KOPT-K1 (cell line): ENCODE results near the gene STK17A.

Experiments used
- H3K27ac ChIP-seq: fragments of 200-600 bp; sonication (generic); 2 replicates; pipeline ENCODE4 v1.5.1; 2016; ENCODE audit warnings: antibody characterized with exemption, mild to moderate bottlenecking, low read depth, low read length; ENCODE audit not compliant: poor library complexity, severe bottlenecking
- H3K36me3 ChIP-seq: fragments of 200-600 bp; sonication (generic); 2 replicates; pipeline ENCODE4 v1.5.1; 2017; ENCODE audit warnings: antibody characterized with exemption, mild to moderate bottlenecking, low read length, moderate library complexity; ENCODE audit not compliant: insufficient read depth
- H3K9me3 ChIP-seq: fragments of 200-600 bp; sonication (generic); 2 replicates; pipeline ENCODE4 v1.5.1; 2017; ENCODE audit warnings: antibody characterized with exemption, low read length, mild to moderate bottlenecking; ENCODE audit not compliant: insufficient read depth, poor library complexity, severe bottlenecking

The STK17A gene

DNA sequence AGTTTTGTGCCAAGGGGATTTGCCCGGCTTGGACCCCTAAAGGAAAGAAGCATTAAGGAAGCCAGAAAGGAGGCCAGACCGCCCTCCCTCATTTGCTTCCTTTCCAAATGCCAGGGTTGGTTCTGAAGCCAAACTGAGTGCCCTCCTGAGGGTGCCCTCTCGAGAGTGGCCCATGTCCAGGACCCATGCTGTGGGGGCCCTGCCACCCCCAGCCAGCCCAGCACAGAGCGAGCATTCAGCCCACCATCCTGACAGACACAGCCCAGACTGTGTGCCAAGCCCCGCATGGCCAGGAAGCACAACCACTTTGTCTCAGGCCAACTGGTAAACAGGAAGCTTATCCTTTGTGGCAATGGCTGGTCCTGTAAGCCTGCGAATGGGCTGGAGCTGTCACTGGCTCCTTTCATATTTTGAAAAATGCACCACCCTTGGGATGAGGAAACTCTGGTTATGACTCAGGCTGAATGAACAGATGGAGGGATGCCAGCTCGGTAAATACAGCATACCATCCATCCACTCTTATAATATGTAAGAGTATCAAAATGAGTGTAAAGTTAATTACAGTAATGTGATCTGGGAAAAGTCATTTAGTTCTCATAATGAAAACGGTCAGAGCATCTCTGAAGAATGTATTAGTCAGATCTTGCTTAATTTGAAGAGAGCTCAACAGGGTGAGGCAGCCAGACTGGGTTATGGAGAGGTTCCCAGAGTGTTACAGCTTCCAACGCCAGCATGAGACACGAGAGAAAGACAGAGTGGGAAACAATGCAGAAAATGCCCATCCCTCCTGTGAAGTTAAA is 65.0 kb downstream of the STK17A start:
- Histone ChIP-seq H3K9me3 (no peaks in the 10 kb centered on the region), H3K36me3 (peaks cover 60% of the 10 kb centered on the region), H3K27ac (peak overlapping the region; percentile 65)

DNA sequence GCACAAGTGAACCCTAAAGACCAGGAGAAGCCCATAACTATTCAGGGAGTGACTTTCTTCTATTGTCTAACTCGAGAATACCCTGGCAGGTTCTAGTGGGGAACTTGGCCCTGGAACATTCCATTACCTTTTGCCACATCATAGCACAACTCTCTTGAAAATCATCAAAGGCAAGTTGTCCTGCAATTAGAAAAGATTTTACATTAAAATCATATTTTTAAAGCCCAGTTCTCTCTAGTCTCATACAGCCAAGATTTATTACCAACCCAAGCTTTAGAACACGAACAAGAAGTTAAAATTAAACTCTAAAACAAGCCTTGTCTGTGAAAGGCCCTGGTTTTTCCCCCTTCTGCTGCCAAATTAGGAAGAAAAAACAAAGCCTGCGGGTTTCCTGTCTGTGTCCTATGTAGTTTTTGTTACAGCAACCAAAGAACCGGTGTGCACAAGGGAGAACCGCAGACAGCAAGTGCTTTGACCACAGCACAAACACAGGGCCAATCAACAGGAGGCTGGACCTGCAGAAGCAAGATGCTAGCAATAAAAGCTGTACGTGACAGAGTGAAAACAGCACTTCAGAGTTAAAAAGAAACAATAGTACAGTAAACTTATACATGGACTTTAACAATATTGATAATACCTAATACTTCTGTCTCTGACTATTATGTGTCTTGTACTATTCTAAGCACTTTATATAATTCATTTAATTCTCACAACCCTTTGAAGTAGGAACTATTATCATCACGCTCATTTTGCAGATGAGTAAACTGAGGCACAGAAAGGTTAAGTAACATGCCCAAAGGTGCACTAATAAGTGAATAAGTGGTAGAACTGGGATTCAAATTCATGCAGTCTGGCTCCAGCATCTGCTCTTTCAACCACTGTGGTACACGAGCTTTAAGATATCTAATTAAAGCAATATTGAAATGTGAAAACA is 65.8 kb downstream of the STK17A start:
- Histone ChIP-seq H3K27ac (peak overlapping the region; percentile 65), H3K36me3 (peaks cover 51% of the 10 kb centered on the region), H3K9me3 (no peaks in the 10 kb centered on the region)

DNA sequence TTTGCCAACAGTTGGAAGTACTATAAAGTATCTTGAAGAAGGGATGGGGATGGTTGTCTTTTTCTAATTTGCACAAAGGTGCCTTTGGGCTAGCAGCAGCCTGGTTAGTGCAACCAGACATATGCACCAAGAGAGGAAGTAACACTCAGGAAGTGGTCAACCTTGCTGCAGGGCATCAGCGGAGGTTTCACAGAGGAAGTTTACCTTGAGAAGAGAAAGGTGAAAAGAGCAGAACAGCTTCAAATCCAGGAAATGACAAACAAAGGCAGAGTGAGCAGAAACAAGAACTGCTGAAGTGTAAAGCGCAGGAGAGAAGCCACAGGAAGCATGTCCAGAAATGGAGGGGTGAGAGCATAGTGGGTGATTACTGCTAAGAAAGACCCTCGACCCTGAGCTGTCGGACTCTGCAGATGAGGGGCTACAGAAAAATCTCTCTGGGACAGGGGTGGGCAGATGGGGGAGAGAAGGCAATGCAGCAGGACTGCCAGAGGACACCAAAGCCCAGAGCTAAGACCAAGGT is 66.9 kb downstream of the STK17A start:
- peaks cover 44% of the 10 kb centered on the region for H3K36me3 ChIP-seq
- H3K27ac ChIP-seq: peak overlapping the region; percentile 65
- H3K9me3 ChIP-seq: no peaks in the 10 kb centered on the region

DNA sequence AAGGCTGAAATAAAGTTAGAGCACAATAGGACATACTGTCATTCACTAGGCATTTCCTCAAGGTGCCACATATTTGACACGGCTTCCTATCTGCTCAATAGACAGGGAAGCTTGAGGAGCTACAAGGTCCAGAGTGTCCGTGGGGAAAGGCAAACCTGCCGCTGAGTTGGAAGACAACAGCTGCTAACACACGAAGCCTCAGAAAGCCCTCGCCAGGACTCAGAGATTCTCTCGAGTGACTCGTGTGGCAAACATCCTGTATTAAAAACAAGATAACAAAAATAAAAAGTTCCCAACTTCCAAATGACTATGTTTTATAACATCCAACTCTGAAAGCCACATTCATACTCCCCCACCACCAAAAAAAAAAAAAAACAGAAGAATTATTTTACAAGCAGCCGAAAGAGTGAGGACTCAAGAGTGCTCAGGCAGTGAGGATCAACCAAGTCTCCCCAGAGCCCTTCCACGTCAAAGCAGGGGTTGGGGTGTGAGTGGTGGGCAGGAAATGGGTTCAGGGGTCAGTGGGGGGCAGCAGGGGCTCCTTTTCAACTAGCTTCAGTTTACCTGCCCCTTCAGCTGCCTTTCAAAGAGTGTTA is 67.6 kb downstream of the STK17A start:
- Histone ChIP-seq H3K27ac (peak overlapping the region; percentile 65), H3K9me3 (no peaks in the 10 kb centered on the region), H3K36me3 (peaks cover 38% of the 10 kb centered on the region)

DNA sequence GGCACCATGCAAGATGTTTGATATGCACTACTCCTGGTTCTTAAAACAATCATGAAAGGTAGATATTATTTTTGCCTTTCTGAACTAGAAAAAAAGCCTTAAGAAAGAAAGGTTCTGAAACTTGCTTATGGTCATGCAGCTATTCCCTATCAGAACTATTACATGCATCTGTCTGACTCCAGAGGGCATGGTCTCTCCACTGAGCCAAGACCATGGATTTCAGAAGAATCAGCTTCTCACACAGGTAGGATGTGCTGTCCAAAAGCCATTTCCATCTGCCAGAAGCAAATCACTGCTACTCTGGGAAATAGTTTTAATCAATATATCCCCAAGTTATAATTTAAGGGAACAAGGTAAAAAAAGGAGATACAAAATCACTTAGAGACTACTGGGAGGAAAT is 69.5 kb downstream of the STK17A start:
- Histone ChIP-seq H3K27ac (no peak overlapping the region), H3K36me3 (peaks cover 25% of the 10 kb centered on the region), H3K9me3 (no peaks in the 10 kb centered on the region)

DNA sequence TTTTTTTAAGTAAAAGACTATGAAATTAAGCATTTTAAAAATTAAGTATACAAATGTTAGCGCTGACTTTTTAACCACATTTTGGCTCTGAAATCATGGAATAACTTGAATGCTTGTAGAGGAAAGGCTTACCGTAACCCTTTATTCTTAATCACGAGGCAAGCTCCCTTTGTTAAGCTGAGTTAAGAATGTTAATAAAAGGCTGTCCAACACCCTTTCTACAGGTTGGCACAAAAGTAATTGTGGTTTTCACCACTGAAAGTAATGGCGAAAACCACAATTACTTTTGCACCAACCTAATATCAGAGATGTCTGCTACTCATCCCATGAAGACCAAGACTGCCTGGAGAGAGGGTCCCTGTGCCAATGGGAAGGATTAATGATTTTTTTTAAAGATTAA is 70.6 kb downstream of the STK17A start:
- no peaks in the 10 kb centered on the region for H3K9me3 ChIP-seq
- H3K36me3 ChIP-seq: peaks cover 22% of the 10 kb centered on the region
- H3K27ac ChIP-seq: no peak overlapping the region

DNA sequence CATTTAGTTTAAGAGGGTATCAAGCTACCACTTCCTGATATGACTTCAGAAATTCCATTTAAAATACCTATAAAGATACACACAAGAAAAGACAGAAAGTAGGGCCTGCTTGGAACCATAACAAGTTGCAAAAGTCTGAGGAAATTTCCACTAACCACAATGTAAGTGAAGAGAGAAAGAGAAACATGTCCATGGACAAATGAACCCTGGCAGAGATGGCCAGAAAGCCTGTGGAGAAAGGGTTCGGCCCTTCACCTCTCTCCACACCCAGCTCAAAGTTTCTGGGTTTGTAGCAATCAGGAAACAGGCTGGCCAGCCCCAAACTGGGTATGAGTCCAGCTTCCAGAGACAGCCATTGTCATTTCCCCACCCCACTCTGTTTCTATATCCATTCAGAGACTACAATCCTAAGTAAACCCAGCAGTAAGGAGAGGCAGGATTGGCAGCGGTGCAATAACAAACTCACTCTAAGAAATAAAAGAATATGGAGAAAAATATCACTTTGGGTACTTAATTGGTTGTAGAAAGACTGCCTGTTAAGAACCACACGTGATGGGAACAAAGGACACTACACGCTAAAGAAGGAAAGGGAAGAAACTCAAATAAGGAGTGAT is 71.1 kb downstream of the STK17A start:
- Histone ChIP-seq H3K36me3 (peaks cover 26% of the 10 kb centered on the region), H3K9me3 (no peaks in the 10 kb centered on the region), H3K27ac (no peak overlapping the region)

DNA sequence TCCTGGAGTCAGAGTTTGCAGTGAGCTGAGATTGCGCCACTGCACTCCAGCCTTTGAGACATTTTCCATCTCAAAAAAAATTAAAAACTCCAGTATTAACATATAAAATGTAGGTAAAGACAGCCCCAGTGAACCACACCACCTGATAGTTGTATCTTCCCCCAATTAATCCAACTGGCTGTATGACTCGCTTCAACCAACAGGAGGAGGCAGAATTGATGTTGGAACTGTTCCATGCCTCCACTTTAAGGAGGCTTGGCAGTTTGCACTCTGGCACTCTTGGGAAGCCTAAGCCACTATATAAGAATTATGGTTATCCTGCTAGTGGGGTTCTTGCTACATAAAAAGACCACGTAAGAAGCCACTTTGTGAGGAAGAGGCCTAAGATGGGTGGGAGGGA is 72.7 kb downstream of the STK17A start:
- H3K36me3 ChIP-seq: peaks cover 26% of the 10 kb centered on the region

DNA sequence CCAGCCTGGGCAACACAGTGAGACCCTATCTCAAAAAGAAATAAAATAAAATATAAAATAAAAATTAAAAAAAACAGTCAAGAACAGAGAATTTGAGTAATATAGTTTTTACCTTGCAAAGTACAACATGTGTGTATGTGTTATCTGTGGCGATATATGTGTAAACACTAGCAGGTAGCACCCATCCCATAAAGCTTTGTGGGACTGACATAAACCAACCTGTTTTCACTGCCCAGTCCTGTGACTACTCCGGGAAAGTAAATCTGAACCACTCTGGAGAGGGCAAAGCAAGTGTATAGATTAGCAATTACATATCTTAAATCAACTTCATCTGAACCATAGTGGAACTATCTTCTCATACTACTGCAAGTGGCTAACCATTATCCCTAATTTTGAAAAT is 74.1 kb downstream of the STK17A start:
- Histone ChIP-seq H3K9me3 (no peaks in the 10 kb centered on the region), H3K27ac (no peak overlapping the region), H3K36me3 (peaks cover 18% of the 10 kb centered on the region)

More for the DNA sequence above, 72.7 kb downstream of the STK17A start:
- no peak overlapping the region for H3K27ac ChIP-seq
- H3K9me3 ChIP-seq: no peaks in the 10 kb centered on the region

DNA sequence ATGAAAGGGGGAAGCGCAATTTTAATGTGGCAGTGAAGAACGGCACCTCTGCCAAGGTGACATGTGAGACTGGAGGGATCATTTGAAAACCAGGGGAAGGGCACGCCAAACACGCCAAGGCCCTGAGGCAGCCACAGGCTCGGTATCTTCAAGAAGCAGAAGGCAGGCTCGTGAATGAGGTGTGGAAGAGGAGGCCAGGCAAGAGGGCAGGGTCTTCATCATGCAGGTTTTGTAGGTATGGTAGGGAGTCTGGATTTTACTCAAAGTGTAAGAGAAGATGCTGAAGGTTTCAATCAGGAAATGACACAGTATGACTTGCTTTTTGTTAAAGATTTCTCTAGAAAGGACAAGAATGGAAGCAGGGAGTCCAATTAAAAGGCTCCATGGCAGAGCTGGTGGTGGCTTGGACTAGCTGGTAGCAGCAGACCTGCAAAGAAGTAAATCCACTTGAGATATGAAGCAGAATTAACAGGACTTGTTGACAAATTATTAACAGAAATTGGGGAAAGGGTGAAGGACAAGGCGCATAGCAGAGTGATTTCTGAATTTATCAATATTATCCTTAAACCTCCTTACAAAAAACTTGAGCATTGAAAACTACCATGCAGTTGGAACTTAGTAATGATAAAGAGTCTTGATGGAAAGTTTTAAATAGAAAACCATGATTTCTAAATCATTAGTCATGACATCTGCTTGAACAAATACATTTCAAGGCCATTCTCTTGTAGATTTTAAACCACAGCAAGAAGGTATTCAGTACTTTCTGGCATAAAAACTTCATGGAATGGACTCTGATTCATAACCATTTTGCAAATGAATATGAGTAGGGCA is 76.0 kb downstream of the STK17A start:
- Histone ChIP-seq H3K9me3 (no peaks in the 10 kb centered on the region), H3K27ac (no peak overlapping the region), H3K36me3 (peaks cover 20% of the 10 kb centered on the region)

DNA sequence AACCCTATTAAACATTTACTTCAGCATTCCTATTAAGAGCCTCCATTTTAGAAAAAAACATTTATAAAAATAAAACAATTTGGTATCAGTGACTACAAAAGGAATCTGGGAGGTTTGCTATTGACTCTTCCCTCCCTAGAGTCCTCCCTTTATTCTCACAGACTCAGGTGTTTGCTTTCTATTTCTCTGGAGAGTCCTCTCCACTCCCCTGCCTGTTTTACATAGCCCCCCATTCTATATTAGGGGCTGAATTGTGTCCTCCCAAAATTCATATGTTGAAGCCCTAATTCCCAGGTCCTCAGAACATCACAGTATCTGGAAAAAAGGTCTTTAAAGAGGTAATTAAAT is 76.6 kb downstream of the STK17A start:
- H3K36me3 ChIP-seq: peaks cover 20% of the 10 kb centered on the region
- H3K27ac ChIP-seq: no peak overlapping the region
- H3K9me3 ChIP-seq: no peaks in the 10 kb centered on the region

DNA sequence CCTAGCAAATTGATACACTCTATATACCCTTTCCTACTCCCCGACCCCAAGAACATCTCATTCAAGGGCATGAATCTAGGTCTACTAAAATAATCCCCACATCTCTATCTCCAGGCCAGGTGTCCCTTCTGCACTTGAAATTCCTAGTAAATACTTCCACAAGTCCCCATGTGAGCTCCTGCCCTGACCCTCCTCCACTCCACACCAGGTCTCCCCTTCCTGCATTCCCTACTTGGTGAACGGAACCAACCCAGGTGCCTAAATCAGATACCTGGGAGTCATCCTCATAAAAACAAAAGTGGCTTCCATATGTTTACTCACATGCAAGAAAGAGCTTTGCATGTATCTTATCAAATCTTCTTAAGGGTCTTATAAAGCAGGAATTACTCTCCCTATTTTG is 77.2 kb downstream of the STK17A start:
- Histone ChIP-seq H3K27ac (no peak overlapping the region), H3K9me3 (no peaks in the 10 kb centered on the region), H3K36me3 (peaks cover 20% of the 10 kb centered on the region)

DNA sequence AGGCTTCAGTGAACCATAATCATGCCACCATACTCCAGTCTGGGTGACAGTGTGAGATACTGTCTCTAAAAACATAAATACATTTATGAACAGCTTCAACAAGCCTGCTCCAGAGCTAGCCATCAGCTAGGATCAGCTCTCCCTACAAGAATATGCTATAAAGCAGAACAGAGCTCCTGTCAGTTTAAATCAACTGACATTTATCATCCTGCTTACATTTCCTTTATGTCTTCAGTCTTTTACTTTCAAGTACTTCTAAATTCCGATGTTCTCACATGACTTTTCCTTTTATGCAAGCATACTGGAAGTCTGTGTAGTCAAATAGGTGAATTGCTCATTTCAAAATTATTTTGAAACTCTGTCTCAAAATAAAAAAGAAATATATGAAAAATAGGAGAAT is 81.8 kb downstream of the STK17A start:
- H3K36me3 ChIP-seq: peaks cover 9% of the 10 kb centered on the region; the same call in 1 of the 2 replicates

DNA sequence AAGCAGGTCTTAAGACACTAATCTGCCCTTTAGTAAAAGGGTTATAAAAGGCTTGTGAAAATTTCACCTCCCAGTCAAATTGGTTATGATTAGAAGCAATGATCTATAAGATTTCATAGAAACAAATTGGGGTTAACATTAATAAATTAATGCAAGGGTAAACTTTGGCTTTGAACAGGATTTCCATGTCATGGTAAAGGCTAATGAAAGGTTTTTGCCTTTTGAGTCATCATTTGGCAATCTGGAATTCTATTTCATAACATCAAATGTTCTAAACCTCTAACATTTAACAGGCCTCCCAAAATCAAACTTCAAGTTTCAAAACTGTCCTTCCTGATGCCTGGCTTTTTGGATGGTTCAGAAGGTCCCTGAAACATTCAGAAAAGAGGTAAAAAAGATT is 84.0 kb downstream of the STK17A start:
- Histone ChIP-seq H3K27ac (no peak overlapping the region), H3K9me3 (peaks cover 56% of the 10 kb centered on the region), H3K36me3 (peaks cover 9% of the 10 kb centered on the region; the same call in 1 of the 2 replicates)

More for the DNA sequence above, 81.8 kb downstream of the STK17A start:
- Histone ChIP-seq H3K27ac (no peak overlapping the region), H3K9me3 (peaks cover 34% of the 10 kb centered on the region)
